ENCODE results near the gene ARF6.
"Not testable (repeated sequence)": the region's sequence is repeated elsewhere in the genome, so short reads cannot be mapped to it uniquely, and the experiment has no call there.

The ARF6 gene

GRCh38 chr14:49888293-49888692 is 4.6 kb upstream of the ARF6 start:
- no peak for TF ChIP-seq CTCF (conservative IDR thresholded peaks at IDR 0.05; ENCODE audit: low read depth, low read length)
- H3K27ac ChIP-seq = no peak overlapping the region

GRCh38 chr14:49892301-49892635 is 614 bp upstream of the ARF6 start:
- Histone ChIP-seq H4K20me1 (ENCODE audit: insufficient read depth) (peaks cover 18% of the 10 kb centered on the region), H2AFZ (ENCODE audit: low read depth) (peak overlapping the region; percentile 19; the same call in 1 of the 2 replicates), H3K4me1 (ENCODE audit: low read depth, poor library complexity, severe bottlenecking) (peaks cover 24% of the 10 kb centered on the region), H3K27me3 (ENCODE audit: insufficient read depth, low read depth) (no peaks in the 10 kb centered on the region), H3K4me2 (peak overlapping the region; percentile 87), H3K79me2 (ENCODE audit: insufficient read depth, low read depth) (peaks cover 43% of the 10 kb centered on the region), H3K27ac (peak overlapping the region; percentile 96), H3K4me3 (IDR thresholded peaks at IDR 0.05; ENCODE audit: insufficient read depth, low read depth, low read length) (no peak overlapping the region), H3K36me3 (ENCODE audit: insufficient read depth) (0 out of 2 replicates have a peak, but pooled peaks cover 2% of the 10 kb centered on the region), H3K9ac (peak overlapping the region; percentile 96)
- TF ChIP-seq CTCF (conservative IDR thresholded peaks at IDR 0.05; ENCODE audit: low read depth, low read length) = no peak

More at GRCh38 chr14:49888293-49888692, 4.6 kb upstream of the ARF6 start:
- no peak overlapping the region for H3K4me3 ChIP-seq (IDR thresholded peaks at IDR 0.05; ENCODE audit: insufficient read depth, low read depth, low read length)
- peaks cover 12% of the 10 kb centered on the region for H3K4me1 ChIP-seq (ENCODE audit: low read depth, poor library complexity, severe bottlenecking)
- no peaks in the 10 kb centered on the region for H3K36me3 ChIP-seq (ENCODE audit: insufficient read depth)
- no peaks in the 10 kb centered on the region for H3K27me3 ChIP-seq (ENCODE audit: insufficient read depth, low read depth)
- H3K9ac ChIP-seq = no peak overlapping the region
- no peaks in the 10 kb centered on the region for H4K20me1 ChIP-seq (ENCODE audit: insufficient read depth)
- H3K79me2 ChIP-seq (ENCODE audit: insufficient read depth, low read depth) = peaks cover 3% of the 10 kb centered on the region; the same call in 1 of the 2 replicates
- no peak overlapping the region for H2AFZ ChIP-seq (ENCODE audit: low read depth)
- no peak overlapping the region for H3K4me2 ChIP-seq

- Histone ChIP-seq H3K4me3 (IDR thresholded peaks at IDR 0.05; ENCODE audit: insufficient read depth, low read depth, low read length) (no peak overlapping the region), H3K27ac (peak overlapping the region; percentile 96), H3K27me3 (ENCODE audit: insufficient read depth, low read depth) (no peaks in the 10 kb centered on the region), H4K20me1 (ENCODE audit: insufficient read depth) (peaks cover 18% of the 10 kb centered on the region), H3K9ac (peak overlapping the region; percentile 96), H3K4me2 (peak overlapping the region; percentile 92; the same call in 1 of the 2 replicates), H3K4me1 (ENCODE audit: low read depth, poor library complexity, severe bottlenecking) (peaks cover 37% of the 10 kb centered on the region), H3K36me3 (ENCODE audit: insufficient read depth) (0 out of 2 replicates have a peak, but pooled peaks cover 2% of the 10 kb centered on the region), H3K79me2 (ENCODE audit: insufficient read depth, low read depth) (peaks cover 56% of the 10 kb centered on the region), H2AFZ (ENCODE audit: low read depth) (no peak overlapping the region; the same call in 1 of the 2 replicates)
- no peak for TF ChIP-seq CTCF (conservative IDR thresholded peaks at IDR 0.05; ENCODE audit: low read depth, low read length)
Measured at GRCh38 chr14:49893309-49894213, 679 bp downstream of the ARF6 start.

- peaks cover 59% of the 10 kb centered on the region for H3K79me2 ChIP-seq (ENCODE audit: insufficient read depth, low read depth)
- H3K27me3 ChIP-seq (ENCODE audit: insufficient read depth, low read depth); H2AFZ ChIP-seq (ENCODE audit: low read depth); H3K4me3 ChIP-seq (IDR thresholded peaks at IDR 0.05; ENCODE audit: insufficient read depth, low read depth, low read length); H3K36me3 ChIP-seq (ENCODE audit: insufficient read depth): not testable (repeated sequence)
- H3K9ac ChIP-seq = peak overlapping the region; percentile 96
- peak overlapping the region; percentile 92 for H3K4me2 ChIP-seq
- H3K4me1 ChIP-seq (ENCODE audit: low read depth, poor library complexity, severe bottlenecking) = peaks cover 37% of the 10 kb centered on the region
- H3K27ac ChIP-seq = peak overlapping the region; percentile 96
- H4K20me1 ChIP-seq (ENCODE audit: insufficient read depth) = peaks cover 18% of the 10 kb centered on the region
Measured at GRCh38 chr14:49894214-49895107, 1.6 kb downstream of the ARF6 start.

All from KMS-11 (cell line).